ENCODE measurements around the gene RMND5A.

DNA sequence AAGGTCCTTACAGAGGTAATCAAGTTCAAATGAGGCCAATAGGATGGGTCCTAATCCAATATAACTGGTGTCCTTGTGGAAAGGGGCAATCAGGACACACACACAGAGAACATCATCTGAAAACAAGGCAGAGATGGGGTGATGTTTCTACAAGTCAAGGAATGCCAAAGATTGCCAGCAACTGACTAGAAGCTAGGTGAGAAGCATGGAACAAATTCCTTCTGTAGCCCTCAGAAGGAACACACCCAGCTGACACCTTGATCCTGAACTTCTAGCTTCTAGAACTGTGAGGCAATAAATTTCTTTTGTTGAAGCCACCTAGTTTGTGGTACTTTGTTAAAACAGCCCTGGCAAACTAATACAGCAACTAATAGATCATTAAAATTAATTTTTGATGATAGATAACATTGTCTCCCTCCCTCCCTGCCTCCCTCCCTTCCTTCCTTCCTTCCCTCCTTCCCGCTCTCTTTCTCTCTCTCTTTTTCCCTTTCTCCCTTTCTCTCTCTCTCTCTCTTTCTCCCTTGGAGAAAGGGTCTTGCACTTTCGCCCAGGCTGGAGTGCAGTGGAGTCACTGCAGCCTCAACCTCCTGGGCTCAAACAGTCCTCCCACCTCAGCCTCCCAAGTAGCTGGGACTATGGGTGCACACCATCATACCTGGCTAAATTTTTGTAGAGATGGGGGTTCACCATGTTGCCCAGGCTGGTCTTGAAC lies 80.9 kb downstream of the RMND5A start:
- TF ChIP-seq, protein P1, sequence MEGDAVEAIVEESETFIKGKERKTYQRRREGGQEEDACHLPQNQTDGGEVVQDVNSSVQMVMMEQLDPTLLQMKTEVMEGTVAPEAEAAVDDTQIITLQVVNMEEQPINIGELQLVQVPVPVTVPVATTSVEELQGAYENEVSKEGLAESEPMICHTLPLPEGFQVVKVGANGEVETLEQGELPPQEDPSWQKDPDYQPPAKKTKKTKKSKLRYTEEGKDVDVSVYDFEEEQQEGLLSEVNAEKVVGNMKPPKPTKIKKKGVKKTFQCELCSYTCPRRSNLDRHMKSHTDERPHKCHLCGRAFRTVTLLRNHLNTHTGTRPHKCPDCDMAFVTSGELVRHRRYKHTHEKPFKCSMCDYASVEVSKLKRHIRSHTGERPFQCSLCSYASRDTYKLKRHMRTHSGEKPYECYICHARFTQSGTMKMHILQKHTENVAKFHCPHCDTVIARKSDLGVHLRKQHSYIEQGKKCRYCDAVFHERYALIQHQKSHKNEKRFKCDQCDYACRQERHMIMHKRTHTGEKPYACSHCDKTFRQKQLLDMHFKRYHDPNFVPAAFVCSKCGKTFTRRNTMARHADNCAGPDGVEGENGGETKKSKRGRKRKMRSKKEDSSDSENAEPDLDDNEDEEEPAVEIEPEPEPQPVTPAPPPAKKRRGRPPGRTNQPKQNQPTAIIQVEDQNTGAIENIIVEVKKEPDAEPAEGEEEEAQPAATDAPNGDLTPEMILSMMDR (IDR thresholded peaks at IDR 0.05; ENCODE audit: insufficient read depth, low read length, poor library complexity, severe bottlenecking), result no peak
- no peak for TF ChIP-seq EZH2phosphoT487 (conservative IDR thresholded peaks at IDR 0.05; ENCODE audit: low read length)

All from SU-DHL-6 (cell line).